Stimulated activated CD4-positive, alpha-beta T cell treated with anti-CD3 and anti-CD28 coated beads, TNF-alpha, amount 100 ng/mL, for 4 hours (primary cell): Measurements from ENCODE around the gene PINLYP.
"Not testable (repeated sequence)": the region's sequence is repeated elsewhere in the genome, so short reads cannot be mapped to it uniquely, and the experiment has no call there.

ENCODE experiments used
- DNase-seq, 3 experiments: peaks; one replicate each; pipeline ENCODE4 v3.0.0-alpha.2; 2020; ENCODE audit warnings: low read depth in 3 of 3

The PINLYP gene

DNA sequence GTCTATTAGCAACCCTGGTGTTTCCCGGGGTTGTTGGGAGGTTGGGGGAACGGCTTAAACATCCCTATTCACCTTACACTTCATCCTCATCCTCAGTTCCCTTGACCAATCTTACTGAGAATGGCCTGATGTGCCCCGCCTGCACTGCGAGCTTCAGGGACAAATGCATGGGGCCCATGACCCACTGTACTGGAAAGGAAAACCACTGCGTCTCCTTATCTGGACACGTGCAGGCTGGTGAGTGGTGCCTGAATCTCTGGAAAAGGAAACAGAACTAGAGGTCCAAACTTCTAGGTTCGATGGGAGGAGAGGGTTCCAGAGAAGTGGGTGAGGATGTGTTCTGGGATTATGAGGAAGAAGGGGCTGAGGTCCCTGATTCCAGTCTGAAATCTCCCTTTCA, 5.9 kb downstream of the PINLYP start:
- DNase-seq = no peak

DNA sequence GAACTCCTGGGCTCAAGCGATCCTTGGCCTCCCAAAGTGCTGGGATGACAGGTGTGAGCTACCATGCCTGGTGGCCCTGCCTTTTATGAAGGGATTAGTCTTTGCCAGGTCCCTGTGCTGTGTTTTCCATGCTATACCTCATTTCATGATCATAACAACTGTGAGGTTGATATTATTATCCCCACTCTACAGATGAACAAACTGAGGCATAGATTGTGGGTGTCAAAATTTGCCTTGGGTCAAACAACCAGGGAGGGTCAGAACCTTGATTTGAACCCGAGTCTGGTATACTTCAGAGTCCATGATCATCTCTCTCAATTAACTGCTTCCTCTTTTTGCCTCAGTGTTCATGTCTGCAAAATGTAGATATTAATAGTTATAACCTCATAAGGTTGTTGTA, 6.9 kb downstream of the PINLYP start:
- DNase-seq = no peak

- DNase-seq = no peak
Observed at GRCh38 chr19:43584484-43584883, 8.9 kb downstream of the PINLYP start.

GRCh38 chr19:43586346-43586745, 10.7 kb downstream of the PINLYP start:
- no peak for DNase-seq

- DNase-seq = not testable (repeated sequence)
Observed at GRCh38 chr19:43587029-43587428, 11.4 kb downstream of the PINLYP start.

GRCh38 chr19:43589277-43589676, 13.7 kb downstream of the PINLYP start:
- DNase-seq = no peak

- no peak for DNase-seq
Observed at GRCh38 chr19:43589678-43590077, 14.1 kb downstream of the PINLYP start.

DNA sequence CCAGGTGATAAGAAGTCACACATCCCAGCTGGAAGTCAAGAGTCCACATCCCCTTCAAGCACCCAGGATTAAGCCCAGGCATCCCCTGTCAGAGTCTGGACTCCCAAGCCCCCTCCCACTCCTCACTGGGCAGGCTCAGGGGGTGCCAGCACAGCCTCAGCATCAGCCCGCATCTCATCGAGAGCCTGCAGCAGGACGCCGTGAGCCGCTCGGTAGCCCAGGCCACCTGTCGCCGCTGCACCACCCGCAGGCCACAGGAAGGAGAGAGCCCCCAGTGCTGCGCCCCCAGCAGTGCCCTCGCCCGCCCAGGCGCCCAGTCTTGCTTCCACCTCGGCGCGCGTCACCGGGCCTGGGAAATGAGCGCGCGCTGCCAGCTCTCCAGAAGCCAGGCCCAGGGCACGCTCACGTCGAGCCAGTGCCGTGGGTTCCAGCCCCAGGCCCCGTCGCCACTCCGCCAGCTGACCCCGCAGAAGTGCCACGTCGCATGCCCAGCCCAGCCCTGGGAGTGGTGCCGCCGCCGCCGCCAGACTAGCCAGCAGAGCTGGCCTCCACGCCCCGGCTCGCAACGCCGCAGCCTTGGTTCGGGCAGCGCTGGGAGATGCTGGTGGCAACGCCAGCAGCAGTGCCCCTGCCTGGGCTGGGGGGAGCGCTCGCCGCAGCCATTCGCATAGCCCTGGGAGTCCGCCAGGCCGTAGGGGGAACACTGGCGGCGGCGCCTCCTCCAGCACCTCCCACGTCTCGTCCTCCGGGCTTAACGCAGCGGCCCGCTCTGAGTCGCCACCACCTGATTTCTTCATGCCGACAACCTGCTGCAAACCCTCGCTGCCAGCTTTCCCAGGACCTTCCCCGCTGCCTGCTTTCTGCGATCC, 16.5 kb downstream of the PINLYP start:
- no peak for DNase-seq

DNA sequence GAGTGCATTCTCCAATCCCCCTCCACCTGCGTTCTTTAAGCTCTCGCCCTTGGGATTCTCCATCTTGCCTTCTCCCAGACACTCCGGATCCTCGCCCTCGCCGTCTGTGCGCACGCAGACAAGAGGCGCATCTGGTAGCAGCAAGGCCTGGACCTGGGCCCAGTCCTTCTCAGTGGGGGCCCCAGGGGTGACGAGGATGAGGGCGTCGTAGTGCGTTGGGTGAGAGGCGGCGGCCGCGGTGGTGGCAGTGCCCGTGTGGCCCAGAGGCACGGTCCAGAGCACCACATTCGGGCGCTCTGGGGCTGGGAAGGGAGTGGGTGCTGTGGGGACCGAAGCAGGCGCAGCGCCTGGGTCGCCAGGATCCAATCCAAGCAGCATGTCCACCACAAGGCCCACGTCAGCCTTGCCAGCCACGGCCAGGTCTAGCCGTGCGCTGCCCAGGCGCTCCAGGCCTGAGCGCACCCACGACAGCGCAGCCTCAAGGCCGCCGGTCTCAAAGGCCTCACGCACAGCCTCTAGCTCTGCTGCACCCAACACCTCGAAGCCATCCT, 17.3 kb downstream of the PINLYP start:
- DNase-seq = no peak

DNA sequence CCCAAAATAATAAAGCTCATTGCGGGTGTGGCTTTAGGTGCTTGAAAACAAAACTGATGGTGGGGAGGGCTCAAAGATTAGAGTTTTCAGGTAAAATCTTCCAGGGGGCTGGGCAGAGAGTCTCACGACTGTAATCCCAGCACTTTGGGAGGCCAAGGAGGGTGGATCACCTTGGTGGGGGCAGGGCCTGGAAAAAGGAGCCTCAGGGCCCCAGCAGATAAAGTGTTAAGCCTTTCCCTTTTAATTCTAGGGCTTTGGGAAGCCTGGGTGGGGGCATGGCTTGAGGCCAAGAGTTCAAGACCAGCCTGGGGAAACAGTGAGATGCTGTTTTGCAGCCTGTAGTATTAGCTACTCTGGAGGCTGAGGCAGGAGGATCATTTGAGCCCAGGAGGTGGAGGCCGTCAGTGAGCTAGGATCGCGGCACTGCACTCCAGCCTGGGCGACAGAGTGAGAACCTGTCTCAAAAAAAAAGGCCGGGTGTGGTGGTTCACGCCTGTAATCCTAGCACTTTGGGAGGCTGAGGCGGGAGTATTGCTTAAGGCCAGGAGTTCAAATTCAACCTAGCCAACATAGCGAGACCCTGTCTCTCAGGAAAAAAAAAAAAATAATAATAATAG, 18.6 kb downstream of the PINLYP start:
- no peak for DNase-seq

DNA sequence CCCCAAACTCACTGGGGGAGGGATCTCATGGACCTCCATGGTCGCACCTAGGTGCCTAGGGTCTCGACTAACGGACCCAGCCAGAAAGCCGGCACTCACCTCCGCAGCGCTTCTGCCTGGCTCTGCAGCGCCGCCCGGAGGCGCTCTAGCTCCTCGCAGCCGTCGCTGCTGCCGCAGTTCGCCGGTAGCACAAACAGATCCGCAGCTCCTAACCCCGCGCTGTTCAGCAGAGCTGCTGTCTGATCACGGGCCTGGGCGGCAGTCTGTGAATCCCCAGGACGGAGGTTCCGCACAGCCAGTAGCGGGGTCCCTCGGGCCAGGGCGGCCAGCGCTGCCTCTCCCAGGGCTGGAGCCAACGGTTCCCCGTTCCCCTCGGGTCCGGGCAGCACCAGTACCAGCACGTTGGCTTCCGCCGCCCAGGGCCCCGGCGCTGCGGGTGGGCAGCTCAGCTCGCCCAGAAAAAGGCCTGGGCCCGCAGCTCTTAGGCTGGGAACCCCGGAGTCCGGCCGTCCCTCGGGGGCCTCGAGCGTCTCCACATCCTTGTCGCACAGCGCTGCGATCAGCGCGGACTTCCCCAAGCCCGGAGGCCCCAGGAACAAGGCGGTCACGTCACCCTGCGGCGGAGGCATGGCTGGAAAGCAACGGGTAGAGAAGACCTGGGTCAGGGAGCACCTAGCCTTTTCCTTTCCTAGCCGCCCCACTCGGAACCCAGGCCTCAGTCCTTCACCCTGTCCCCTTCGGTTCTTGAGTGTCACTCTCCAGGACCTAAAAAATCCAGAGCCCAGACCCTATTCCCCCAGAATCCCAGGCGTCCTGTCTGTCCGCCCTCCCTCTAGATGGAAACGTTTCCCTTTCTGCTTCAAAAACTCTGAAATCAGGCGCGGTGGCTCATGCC, 19.4 kb downstream of the PINLYP start:
- peak; percentile 49 to 53 (median 50) for DNase-seq

DNA sequence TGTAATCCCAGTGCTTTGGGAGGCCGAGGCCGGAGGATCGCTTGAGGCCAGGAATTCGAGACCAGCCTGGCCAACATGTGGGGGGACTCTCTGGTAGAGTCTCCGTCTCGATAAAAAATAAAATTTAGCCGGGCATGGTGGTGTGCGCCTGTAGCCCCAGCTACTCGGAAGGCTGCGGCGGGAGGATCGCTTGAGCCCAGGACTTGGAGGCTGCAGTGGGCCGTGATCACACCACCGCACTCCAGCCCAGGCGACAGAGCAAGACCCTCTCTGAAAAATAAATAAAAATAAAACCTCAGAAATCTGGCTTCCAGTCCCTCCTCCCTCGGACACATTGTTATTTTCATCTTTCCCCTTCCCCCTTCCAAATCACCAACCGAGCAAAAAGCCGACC, 20.0 kb downstream of the PINLYP start:
- no peak for DNase-seq

DNA sequence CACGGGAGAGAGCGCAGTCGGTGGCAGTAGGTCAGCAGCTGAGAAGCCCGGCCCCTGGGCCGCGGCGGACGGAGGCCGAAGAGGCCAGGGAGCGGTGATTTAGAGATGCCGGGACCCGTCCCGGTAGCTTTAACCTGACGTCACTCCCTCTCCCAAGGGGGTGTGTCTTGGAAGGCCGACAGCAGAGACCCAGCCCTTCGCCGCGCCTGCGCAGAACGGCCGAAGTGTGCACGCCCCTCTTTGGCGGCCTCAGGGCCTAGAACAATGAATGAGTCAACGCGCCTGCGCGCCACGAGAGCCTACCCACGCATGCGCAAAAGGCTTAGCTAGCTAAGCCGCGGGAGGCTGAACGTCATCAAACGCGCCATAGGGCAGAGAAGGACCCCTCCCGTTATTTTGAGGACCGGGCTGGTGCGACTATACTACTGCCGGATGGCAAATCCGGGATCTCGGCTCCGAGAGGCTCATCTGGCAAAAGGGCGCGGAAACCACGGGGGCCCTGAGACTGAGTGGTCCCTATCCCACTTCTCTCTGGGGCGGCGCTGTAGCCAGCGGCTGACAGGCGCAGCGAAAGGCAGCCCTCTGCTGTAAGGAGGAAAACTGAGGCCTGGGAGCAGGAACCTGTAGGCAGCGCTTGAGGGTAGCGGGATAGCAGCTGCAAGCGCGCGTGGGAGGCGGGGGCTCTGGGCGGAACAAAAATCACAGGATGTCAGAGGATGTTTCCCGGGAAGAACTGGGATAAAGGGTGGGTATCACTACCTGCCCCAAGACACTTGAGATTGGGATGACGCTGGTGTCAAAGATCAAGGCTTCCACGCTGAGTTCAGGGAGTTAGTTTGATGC, 20.6 kb downstream of the PINLYP start, which contains the start of the genes IRGQ and ZNF576:
Gene IRGQ (minus strand): TSS at position 136 of the 843 bp plus-strand sequence. CDS start 796 bp downstream, outside the sequence.
Gene ZNF576 (plus strand): TSS at position 597 of the 843 bp plus-strand sequence. CDS start 514 bp downstream, outside the sequence.
- DNase-seq = peak; percentile 100

- DNase-seq = no peak
Observed at GRCh38 chr19:43596842-43597461, 21.4 kb downstream of the PINLYP start.

GRCh38 chr19:43597876-43598275, 22.3 kb downstream of the PINLYP start:
- DNase-seq = no peak

GRCh38 chr19:43598445-43599240, 23.0 kb downstream of the PINLYP start:
- DNase-seq = no peak

GRCh38 chr19:43599635-43600295, 24.2 kb downstream of the PINLYP start:
- no peak for DNase-seq

GRCh38 chr19:43600326-43600725, 24.7 kb downstream of the PINLYP start:
- not testable (repeated sequence) for DNase-seq
